Smooth muscle cell (in vitro differentiated cells): Measurements from ENCODE around the gene ACSF3. TPM values are rescaled to one million over a fixed set of nuclear protein-coding genes. Genes with fewer than 3 reads are reported as not detected.

ENCODE experiments used
- DNase-seq: peaks from one replicate; lab custom pipeline; 2025; ENCODE audit not compliant: unreplicated experiment; lab: John Stamatoyannopoulos, UW
- H2AFZ ChIP-seq: fragments of 200-600 bp; sonication (generic); 2 replicates; pipeline ENCODE4 v1.6.0; 2016; ENCODE audit warnings: antibody characterized with exemption, low read depth, mild to moderate bottlenecking
- H3F3A ChIP-seq: fragments of 200-600 bp; sonication (generic); 2 replicates; pipeline ENCODE4 v1.6.0; 2017; ENCODE audit warnings: antibody characterized with exemption, low read depth
- H3K27ac ChIP-seq: fragments of 200-600 bp; sonication (generic); 2 replicates; pipeline ENCODE4 v1.5.1; 2016; ENCODE audit warnings: low read depth, mild to moderate bottlenecking
- H3K27me3 ChIP-seq: fragments of 200-600 bp; sonication (generic); 2 replicates; pipeline ENCODE4 v1.6.1; 2016; ENCODE audit warnings: low read depth, mild to moderate bottlenecking
- H3K36me3 ChIP-seq: fragments of 200-600 bp; sonication (generic); 2 replicates; pipeline ENCODE4 v1.5.1; 2016; ENCODE audit warnings: low read depth
- H3K4me1 ChIP-seq: fragments of 200-600 bp; sonication (generic); 2 replicates; pipeline ENCODE4 v1.5.1; 2016; ENCODE audit warnings: low read depth
- H3K4me2 ChIP-seq: fragments of 200-600 bp; sonication (generic); 2 replicates; pipeline ENCODE4 v1.6.0; 2016; ENCODE audit warnings: mild to moderate bottlenecking
- H3K4me3 ChIP-seq: fragments of 200-600 bp; sonication (generic); 2 replicates; pipeline ENCODE4 v1.5.1; 2016; ENCODE audit warnings: mild to moderate bottlenecking
- H3K79me2 ChIP-seq: fragments of 200-600 bp; sonication (generic); 2 replicates; pipeline ENCODE4 v1.6.0; 2016; ENCODE audit warnings: low read depth, mild to moderate bottlenecking
- H3K9ac ChIP-seq: fragments of 200-600 bp; sonication (generic); 2 replicates; pipeline ENCODE4 v1.6.0; 2016; ENCODE audit warnings: low read depth
- H3K9me3 ChIP-seq: fragments of 200-600 bp; sonication (generic); replicated peaks from 2 replicates; pipeline ENCODE4 v1.5.1; 2016; ENCODE audit warnings: low read depth
- H4K20me1 ChIP-seq: fragments of 200-600 bp; sonication (generic); 2 replicates; pipeline ENCODE4 v1.6.0; 2016; ENCODE audit warnings: low read depth
- whole genome bisulfite sequencing: methylation state at CpG from one replicate; pipeline ENCODE4 v1.1.7; 2016; ENCODE audit warnings: low lambda C conversion rate; 5-methylcytosine and 5-hydroxymethylcytosine counted together
- polyA plus RNA-seq: library from polyadenylated mRNA; unstranded; fragments of >200 nt; fragmentation: Nextera tagmentation; extraction: Ambion mirVana; gene quantifications from 2 replicates; pipeline ENCODE4 v1.2.1, GENCODE V29; 2016
- total RNA-seq: library from RNA; depleted of rRNA; stranded (reverse); fragments of >200 nt; gene quantifications from 2 replicates; pipeline ENCODE4 v1.2.3, GENCODE V29; 2014
- TF ChIP-seq, protein P1 (sequence below): fragments of 200-600 bp; sonication (generic); IDR thresholded peaks from 2 replicates; pipeline ENCODE4 v1.5.1; 2017; ENCODE audit warnings: borderline replicate concordance, mild to moderate bottlenecking, antibody characterized with exemption; ENCODE audit not compliant: insufficient read depth, poor library complexity, severe bottlenecking

The ACSF3 gene
- total and polyA plus RNA-seq, 2 experiments from 2014 or later, result 13.6 to 15.1 TPM

DNA sequence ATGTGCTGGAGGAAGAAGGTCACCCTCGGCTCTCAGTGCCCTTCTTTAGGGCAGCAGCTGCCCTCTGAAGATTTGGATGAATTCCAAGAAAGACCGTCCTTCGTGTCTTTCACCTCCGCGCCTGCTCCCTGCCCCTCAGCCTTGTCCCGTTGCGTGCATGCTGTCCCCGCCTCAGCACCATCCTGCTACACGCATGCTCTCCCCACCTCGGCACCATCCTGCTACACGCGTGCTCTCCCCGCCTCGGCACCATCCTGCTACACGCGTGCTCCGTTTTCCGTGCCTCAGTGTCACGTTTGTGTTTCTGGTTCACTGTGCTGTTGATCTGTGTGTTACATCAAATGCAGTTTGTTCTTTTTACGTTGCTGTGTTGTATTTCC is 13.5 kb downstream of the ACSF3 start:
- Histone ChIP-seq H3K4me1 (no peaks in the 10 kb centered on the region), H3K4me3 (no peak overlapping the region), H4K20me1 (peaks cover 12% of the 10 kb centered on the region), H3K27ac (no peak overlapping the region), H3K9ac (no peak overlapping the region), H2AFZ (no peak overlapping the region), H3K27me3 (no peaks in the 10 kb centered on the region), H3K4me2 (no peak overlapping the region), H3K36me3 (no peaks in the 10 kb centered on the region), H3K9me3 (no peaks in the 10 kb centered on the region), H3K79me2 (no peaks in the 10 kb centered on the region), H3F3A (no peaks in the 10 kb centered on the region)
- no peak for DNase-seq
- TF ChIP-seq, protein P1, sequence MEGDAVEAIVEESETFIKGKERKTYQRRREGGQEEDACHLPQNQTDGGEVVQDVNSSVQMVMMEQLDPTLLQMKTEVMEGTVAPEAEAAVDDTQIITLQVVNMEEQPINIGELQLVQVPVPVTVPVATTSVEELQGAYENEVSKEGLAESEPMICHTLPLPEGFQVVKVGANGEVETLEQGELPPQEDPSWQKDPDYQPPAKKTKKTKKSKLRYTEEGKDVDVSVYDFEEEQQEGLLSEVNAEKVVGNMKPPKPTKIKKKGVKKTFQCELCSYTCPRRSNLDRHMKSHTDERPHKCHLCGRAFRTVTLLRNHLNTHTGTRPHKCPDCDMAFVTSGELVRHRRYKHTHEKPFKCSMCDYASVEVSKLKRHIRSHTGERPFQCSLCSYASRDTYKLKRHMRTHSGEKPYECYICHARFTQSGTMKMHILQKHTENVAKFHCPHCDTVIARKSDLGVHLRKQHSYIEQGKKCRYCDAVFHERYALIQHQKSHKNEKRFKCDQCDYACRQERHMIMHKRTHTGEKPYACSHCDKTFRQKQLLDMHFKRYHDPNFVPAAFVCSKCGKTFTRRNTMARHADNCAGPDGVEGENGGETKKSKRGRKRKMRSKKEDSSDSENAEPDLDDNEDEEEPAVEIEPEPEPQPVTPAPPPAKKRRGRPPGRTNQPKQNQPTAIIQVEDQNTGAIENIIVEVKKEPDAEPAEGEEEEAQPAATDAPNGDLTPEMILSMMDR, result no peak
- WGBS, result 97% methylated on average over 20 of the region's 20 CpGs

DNA sequence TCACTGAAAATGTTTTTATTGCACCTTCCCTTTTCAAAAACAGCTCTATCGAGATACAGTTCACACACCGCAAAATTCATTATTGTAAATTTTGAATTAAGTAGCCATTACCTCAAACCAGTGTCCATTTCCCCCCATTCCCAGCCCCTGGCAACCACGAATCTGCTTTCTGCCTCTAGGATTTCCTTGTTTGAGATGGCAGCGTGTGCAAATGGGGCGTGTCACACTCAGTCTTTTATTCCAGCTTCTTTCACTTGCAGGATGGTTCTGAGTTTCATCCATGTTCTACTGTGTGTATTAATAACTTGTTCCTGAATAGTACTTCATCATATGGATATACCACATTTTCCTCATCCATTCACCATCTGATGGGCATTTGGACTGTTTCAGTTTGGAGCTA is 14.8 kb downstream of the ACSF3 start:
- no peaks in the 10 kb centered on the region for H3K36me3 ChIP-seq
- no peak overlapping the region for H3K4me2 ChIP-seq
- H3K27ac ChIP-seq, result no peak overlapping the region
- no peak overlapping the region for H2AFZ ChIP-seq
- no peak overlapping the region for H3K9ac ChIP-seq
- TF ChIP-seq, protein P1, result no peak
- no peaks in the 10 kb centered on the region for H3K79me2 ChIP-seq
- peaks cover 12% of the 10 kb centered on the region for H4K20me1 ChIP-seq
- no peaks in the 10 kb centered on the region for H3K4me1 ChIP-seq
- no peak for DNase-seq
- no peak overlapping the region for H3K4me3 ChIP-seq
- WGBS, result 99% methylated on average over 5 of the region's 5 CpGs
- H3K9me3 ChIP-seq, result no peaks in the 10 kb centered on the region
- H3F3A ChIP-seq, result no peaks in the 10 kb centered on the region
- no peaks in the 10 kb centered on the region for H3K27me3 ChIP-seq

DNA sequence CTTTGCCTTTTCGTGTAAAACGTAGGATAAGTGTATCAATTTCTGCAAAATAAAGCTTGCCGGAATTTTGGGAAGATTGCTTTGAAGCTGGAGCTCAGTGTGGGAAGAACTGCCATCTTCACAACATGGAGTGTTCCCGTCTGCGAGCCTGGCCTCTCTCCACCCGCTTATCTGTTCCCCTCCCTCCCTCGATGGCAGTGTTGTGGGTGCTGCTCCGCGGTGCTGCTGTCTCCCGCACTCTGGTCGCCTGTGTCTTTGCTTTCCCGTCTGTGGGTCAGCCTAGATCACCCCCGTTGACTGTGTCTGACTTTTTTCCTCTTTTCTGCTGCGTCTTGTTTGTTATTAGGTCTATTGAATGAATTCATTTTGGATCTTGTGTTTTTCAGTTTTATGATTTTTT is 17.0 kb downstream of the ACSF3 start:
- TF ChIP-seq, protein P1, result no peak
- peaks cover 4% of the 10 kb centered on the region for H3K4me1 ChIP-seq
- no peak overlapping the region for H2AFZ ChIP-seq
- H3F3A ChIP-seq, result no peaks in the 10 kb centered on the region
- DNase-seq, result no peak
- H3K27me3 ChIP-seq, result no peaks in the 10 kb centered on the region
- no peak overlapping the region for H3K9ac ChIP-seq
- no peak overlapping the region for H3K27ac ChIP-seq
- WGBS, result 97% methylated on average over 14 of the region's 14 CpGs
- no peaks in the 10 kb centered on the region for H3K36me3 ChIP-seq
- H3K79me2 ChIP-seq, result no peaks in the 10 kb centered on the region
- no peak overlapping the region for H3K4me2 ChIP-seq
- peaks cover 12% of the 10 kb centered on the region for H4K20me1 ChIP-seq
- H3K9me3 ChIP-seq, result no peaks in the 10 kb centered on the region
- no peak overlapping the region for H3K4me3 ChIP-seq

DNA sequence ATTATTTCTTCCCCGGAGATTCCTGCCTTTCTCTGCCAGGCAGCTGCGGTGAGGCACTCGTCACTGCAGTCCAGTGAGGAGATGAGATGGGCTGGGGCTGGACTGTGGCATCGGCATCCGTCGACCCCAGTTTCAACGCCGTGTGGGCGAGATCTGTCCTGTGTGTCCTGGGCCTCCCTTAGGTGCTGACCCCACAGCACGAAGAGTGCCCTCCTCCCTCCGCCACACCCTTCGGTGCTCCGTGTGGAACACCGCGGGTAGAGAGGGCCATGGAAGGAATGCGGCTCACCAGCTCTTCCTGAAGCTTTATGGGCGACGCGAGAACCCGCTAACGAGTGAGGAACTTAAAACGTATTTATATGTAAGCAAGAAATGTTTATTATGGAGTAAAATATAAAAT is 17.6 kb downstream of the ACSF3 start:
- H3K9ac ChIP-seq, result no peak overlapping the region

More for the DNA sequence above, 17.6 kb downstream of the ACSF3 start:
- TF ChIP-seq, protein P1, result no peak
- no peaks in the 10 kb centered on the region for H3K9me3 ChIP-seq
- WGBS, result 97% methylated on average over 22 of the region's 22 CpGs
- H3K27ac ChIP-seq, result no peak overlapping the region
- H3K27me3 ChIP-seq, result no peaks in the 10 kb centered on the region
- no peaks in the 10 kb centered on the region for H3K79me2 ChIP-seq
- H3K4me2 ChIP-seq, result no peak overlapping the region
- no peak overlapping the region for H3K4me3 ChIP-seq
- DNase-seq, result no peak
- H2AFZ ChIP-seq, result no peak overlapping the region
- no peaks in the 10 kb centered on the region for H3K36me3 ChIP-seq
- H4K20me1 ChIP-seq, result peaks cover 12% of the 10 kb centered on the region
- H3K4me1 ChIP-seq, result peaks cover 4% of the 10 kb centered on the region
- H3F3A ChIP-seq, result no peaks in the 10 kb centered on the region
